HG02759 (cell line): Measurements from ENCODE around the gene VIT.

Source experiments
- ATAC-seq: cut with Tn5 transposase; IDR thresholded peaks from one replicate; pipeline ENCODE4 v1.9.1; 2021; ENCODE audit warnings: mild to moderate bottlenecking, moderate library complexity; ENCODE audit not compliant: unreplicated experiment

The VIT gene

GRCh38 chr2:36754578-36754977 is 58.1 kb downstream of the VIT start:
- no peak for ATAC-seq

DNA sequence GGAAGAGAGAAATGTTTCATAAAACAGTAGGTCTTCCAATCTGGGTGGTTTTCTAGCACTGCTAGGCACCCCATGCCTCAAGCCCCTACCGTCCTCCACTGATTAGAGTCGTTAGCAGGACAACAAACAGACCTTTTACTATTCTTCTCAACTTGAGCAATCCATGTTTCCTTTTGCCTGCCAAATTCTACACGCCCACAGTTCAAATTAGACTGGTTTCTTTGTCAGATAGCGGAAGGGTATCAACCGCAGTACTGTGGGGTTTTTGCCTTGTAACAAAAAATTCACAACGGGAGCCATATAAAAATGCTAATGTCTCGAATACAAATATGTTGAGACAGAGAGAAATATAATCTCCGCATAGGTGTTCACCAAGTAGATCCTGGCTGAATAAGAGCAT is 59.9 kb downstream of the VIT start:
- no peak for ATAC-seq

- no peak for ATAC-seq
These were observed 66.4 kb downstream of the VIT start for GRCh38 chr2:36762764-36763490.

DNA sequence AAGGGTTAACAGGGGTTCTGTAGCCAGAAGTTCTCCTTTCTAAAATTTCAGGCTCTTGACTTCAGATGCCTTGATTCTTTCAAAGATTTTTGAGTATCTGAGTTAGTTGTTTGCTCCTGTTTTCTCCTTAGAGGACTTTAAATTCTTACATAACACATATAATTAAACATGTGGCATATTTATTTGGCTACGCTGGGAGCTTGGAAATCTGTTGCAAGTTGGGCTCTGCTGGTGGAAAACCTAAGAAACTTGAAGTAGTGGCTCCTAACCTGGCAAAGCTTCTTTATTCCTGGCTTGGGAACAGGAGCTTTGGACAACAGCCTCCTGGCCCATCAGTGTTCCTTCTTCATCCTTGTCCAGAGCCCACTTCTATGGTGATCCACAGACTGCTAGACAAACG is 72.6 kb downstream of the VIT start:
- ATAC-seq: no peak

DNA sequence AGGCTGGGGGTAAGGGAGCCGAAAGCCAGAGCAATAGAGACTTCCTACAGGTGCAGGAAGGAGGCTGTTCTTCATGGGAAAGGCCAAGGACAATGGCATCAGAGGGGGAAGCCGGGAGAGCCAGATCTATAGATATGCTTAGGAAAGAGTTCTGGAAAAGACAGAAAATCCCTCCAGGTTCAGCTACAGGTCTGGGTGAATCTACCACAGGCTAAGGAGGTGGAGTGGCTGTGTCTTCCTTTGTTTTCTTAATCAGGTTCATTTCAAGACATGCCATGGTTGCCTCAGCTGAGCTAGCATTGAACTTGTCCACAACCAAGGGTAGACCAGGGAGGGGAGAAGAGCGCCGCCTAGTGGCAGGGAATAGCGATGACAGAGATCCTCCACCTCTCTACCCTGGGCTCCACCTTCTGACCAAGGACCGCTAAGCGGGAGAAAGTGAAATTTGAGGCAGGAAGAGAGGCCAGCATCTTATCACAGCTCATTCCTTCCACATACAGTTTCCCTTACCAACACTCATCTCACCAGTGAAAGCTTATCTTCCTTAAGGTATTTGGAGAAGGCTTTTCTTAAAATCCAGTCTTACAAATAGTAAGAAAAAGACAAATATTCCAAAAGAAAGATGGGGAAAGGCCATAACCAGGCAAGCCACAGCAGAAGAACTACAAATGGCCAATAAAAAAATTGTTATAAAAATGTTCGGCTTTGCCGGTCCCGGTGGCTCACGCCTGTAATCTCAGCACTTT is 74.2 kb downstream of the VIT start:
- peak; percentile 78 for ATAC-seq

DNA sequence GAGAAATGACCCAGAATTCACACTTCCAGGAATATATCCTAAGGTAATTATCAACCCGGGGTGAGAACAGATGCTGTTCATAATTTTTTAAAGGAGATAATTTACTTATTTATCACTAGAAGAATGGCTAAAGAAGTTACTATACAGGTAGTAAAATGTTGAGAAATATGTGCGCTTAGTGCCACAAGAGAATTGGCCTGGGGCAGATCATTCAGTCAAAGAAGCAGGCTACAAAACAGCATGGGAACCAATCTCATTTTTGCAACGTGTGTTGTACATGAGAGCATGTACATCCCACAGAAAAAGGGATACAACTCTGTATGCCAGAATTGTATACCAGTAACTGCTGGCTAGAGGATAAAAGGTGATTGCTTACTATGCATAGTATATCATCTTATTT is 75.2 kb downstream of the VIT start:
- no peak for ATAC-seq

- ATAC-seq: no peak
These were observed 77.4 kb downstream of the VIT start for GRCh38 chr2:36773947-36774346.

DNA sequence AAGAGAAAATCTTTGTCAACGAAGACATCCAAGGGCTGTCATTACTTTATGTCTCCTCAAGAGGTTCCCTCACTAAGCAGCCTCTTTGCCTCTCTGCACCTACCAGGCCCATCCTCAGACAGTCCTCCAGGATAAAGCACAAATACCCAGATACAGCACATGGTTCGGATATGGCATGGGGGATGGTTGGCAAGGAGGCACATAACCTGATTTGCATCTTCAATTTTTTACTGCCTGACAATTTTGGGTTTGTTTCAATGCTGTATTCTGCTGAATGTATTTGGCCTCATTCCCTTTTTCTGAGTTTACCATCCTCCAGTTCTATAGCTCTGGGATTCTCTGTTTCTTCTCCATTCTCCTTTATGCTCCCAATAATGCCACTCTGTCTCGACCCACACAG is 78.8 kb downstream of the VIT start:
- ATAC-seq: no peak

DNA sequence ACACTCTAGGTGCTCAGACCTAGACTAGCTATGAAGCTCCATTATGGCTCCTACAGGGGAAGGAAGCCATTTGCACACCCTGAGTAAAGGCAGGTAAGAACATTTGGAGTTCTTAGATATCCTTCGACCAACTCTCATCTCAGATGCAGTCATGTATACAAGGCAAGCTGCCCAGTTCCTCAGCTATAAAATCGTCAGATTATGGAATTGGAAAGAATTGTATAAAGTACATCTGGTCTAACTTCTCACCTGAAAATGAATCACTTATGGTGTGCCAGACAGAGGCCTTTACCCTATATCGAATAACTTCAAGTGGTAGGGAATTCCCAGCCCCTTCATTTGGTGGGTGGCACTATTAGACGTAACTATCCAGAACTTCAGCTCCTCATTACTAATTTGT is 79.3 kb downstream of the VIT start:
- ATAC-seq: no peak

DNA sequence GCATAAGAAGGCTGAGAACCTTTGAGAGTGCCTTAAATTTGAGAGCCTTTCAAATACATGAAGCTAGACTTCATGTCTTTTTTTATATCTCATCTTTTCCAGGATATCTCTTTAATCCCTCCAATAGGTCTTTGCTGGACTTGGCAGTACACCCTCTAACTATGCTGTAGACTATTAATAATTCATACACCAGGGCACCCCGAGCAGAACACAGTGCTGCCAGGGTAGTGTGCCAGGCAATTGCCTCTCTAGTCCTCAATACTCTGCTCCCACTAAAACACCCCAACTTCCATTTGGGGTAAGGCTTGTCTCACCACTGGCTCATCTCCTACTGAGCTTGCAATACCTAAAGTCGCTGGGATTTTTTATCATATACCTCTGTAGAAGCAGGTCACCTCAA is 80.8 kb downstream of the VIT start:
- ATAC-seq: no peak

- ATAC-seq: no peak
These were observed 81.3 kb downstream of the VIT start for GRCh38 chr2:36777788-36778187.

GRCh38 chr2:36779462-36779861 is 83.0 kb downstream of the VIT start:
- ATAC-seq: no peak

- peak; percentile 50 for ATAC-seq
These were observed 83.8 kb downstream of the VIT start for GRCh38 chr2:36780231-36780839.

DNA sequence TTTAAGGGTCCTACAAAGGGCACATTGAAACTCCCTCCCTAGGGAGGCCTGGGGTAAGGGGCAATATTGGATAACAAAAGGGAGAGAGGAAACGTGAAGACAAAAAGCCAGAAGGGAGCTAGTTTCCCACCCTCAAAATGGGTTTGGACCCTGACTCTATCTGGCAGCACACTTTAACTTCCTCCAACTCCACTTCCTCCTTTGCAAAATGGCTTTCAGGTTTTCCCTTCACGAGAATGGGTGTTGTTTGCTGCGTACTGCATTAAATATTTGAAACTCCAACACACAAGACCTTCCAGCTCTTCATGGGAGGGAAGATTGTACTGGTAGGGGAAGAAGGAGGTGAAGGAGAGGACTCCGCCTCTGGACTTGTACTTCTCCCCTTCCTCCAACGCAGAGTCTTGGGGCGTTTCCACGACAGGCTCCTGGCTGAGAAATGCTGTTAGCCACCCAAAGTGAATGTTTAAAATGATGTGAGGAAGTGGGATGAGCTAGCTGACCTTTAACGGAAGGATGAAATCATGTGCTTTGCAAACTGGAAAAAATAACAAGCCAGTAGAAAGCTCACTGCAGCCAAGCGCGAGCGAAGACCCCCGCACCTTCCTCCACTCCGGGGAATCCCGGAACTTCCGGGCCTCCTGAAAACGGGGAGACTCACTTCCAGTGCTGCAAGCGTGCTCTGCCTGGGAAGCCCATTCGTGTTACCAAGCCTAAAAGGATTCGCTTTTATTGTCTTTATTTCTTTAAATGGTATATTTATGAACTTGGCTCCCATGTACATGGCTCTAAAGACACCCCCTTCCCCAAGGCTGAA is 85.6 kb downstream of the VIT start:
- no peak for ATAC-seq

- no peak for ATAC-seq
These were observed 86.7 kb downstream of the VIT start for GRCh38 chr2:36783246-36783645.

DNA sequence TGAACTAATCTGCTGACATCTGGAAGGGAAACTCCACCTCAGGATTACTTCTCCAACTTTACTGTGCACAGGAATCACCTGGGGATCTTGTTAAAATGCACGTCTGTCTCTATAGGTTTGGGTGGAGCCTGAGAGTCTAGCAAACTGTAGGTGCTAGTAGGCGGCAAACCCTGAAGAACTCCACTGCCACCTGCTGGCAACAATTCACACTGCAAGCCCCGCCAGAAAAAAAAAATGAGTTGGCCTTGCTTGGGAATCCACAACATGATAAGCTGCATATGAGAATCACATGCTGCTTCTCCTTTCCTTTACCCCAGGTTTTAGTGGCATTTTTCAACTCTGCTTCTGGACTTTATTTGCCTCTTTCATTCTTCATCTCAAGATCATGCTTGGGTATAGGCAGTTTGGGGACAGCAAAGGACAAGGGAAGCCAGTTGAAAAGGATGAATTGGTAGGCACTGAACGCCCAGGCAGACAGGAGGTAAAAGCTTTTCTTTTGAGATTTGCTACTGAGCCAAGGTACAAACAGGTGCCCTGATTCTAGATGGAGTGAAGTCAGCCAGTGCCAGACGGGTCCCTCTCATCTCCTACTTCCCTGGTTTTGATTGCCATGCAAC is 88.8 kb downstream of the VIT start:
- peak; percentile 63 for ATAC-seq

GRCh38 chr2:36789181-36789804 is 92.8 kb downstream of the VIT start:
- ATAC-seq: peak; percentile 49

- ATAC-seq: no peak
These were observed 96.4 kb downstream of the VIT start for GRCh38 chr2:36792951-36793350.

- no peak for ATAC-seq
These were observed 101.0 kb downstream of the VIT start for GRCh38 chr2:36797324-36798070.

DNA sequence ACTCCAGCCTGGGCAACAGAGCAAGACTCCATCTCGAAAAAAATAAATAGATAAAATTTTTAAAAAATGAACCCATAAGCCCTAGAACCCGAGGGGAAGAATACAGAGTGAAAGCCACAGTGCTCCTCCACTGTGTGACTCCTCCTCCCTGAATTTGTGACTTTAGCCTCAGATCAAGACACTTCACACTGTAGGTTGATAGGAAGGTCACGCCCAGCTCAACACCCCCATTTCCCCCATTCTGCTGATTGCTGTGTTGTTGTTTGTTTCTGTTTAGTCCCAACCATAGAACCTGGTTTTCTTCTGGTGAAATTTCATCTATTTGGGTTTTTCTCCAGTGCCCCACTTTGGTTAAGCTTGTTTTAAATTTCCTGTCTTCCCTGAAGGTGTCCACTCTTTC is 102.2 kb downstream of the VIT start:
- ATAC-seq: no peak
